Fibroblast of lung (primary cell): Measurements from ENCODE around the gene CD320. TPM values are rescaled to one million over a fixed set of nuclear protein-coding genes. Genes with fewer than 3 reads are reported as not detected.
"Not testable (repeated sequence)": the region's sequence is repeated elsewhere in the genome, so short reads cannot be mapped to it uniquely, and the experiment has no call there.

ENCODE experiments used
- DNase-seq, 2 donors: peaks; one replicate each; pipeline versions ENCODE4 v3.0.0 to v3.0.0-alpha.2; 2010; ENCODE audit warnings: low read depth in 2 of 2
- H2AFZ ChIP-seq: 2 replicates; pipeline ENCODE4 v1.5.1; 2012; ENCODE audit warnings: low read length, control low read depth, inconsistent platforms
- H3K27ac ChIP-seq: 2 replicates; pipeline ENCODE4 v1.5.1; 2011; ENCODE audit warnings: low read length, control low read depth; ENCODE audit not compliant: insufficient read depth
- H3K27me3 ChIP-seq: 2 replicates; pipeline ENCODE4 v1.5.1; 2011; ENCODE audit warnings: mild to moderate bottlenecking, low read length; ENCODE audit not compliant: control insufficient read depth, insufficient read depth
- H3K36me3 ChIP-seq: 2 replicates; pipeline ENCODE4 v1.5.1; 2011; ENCODE audit warnings: low read length; ENCODE audit not compliant: control insufficient read depth, insufficient read depth
- H3K4me1 ChIP-seq: 2 replicates; pipeline ENCODE4 v1.5.1; 2011; ENCODE audit warnings: low read length; ENCODE audit not compliant: control insufficient read depth, insufficient read depth; ENCODE audit errors: extremely low read depth
- H3K4me2 ChIP-seq: 2 replicates; pipeline ENCODE4 v1.5.1; 2011; ENCODE audit warnings: low read length, control low read depth; ENCODE audit not compliant: insufficient read depth; ENCODE audit errors: extremely low read depth
- H3K4me3 ChIP-seq, 4 experiments: fragments of 200-600 bp in 1 of 4; sonication (generic) in 1 of 4; replicated peaks in 1 of 4; 2 replicates each; pipeline ENCODE4 v1.5.1; 2011 to 2016; ENCODE audit warnings: low read length in 4 of 4, low read depth in 3 of 4, mild to moderate bottlenecking in 3 of 4, control low read depth in 2 of 4, inconsistent platforms in 1 of 4, mixed read lengths in 1 of 4; ENCODE audit not compliant: insufficient read depth in 1 of 4; ENCODE audit errors: control extremely low read depth in 1 of 4
- H3K79me2 ChIP-seq: 2 replicates; pipeline ENCODE4 v1.5.1; 2012; ENCODE audit warnings: mild to moderate bottlenecking, low read length, inconsistent platforms; ENCODE audit not compliant: control insufficient read depth, insufficient read depth
- H3K9ac ChIP-seq: 2 replicates; pipeline ENCODE4 v1.5.1; 2011; ENCODE audit warnings: mild to moderate bottlenecking, low read length, control low read depth; ENCODE audit not compliant: insufficient read depth
- H3K9me3 ChIP-seq: 2 replicates; pipeline ENCODE4 v1.5.1; 2012; ENCODE audit warnings: low read depth, low read length; ENCODE audit not compliant: control insufficient read depth, insufficient read depth
- H4K20me1 ChIP-seq: 2 replicates; pipeline ENCODE4 v1.5.1; 2011; ENCODE audit warnings: low read length; ENCODE audit not compliant: control insufficient read depth, insufficient read depth; ENCODE audit errors: extremely low read depth
- EZH2 ChIP-seq: IDR thresholded peaks from 2 replicates; pipeline ENCODE4 v1.5.1; 2012; ENCODE audit warnings: low read length, control low read depth, mild to moderate bottlenecking; ENCODE audit errors: missing control alignments
- polyA plus RNA-seq, 2 donors: library from polyadenylated mRNA; depleted of rRNA in 1 of 2; stranded (reverse) in 1 of 2; unstranded in 1 of 2; fragments of >200 nt; gene quantifications; 2 replicates each; pipeline ENCODE4 v1.2.1, GENCODE V29; 2011 to 2012; ENCODE audit warnings: missing spikeins in 1 of 2
- total RNA-seq: library from RNA; depleted of rRNA; stranded (reverse); fragments of >200 nt; gene quantifications from 2 replicates; pipeline ENCODE4 v1.2.1, GENCODE V29; 2014
- TF ChIP-seq, protein P1 (sequence below), 2 donors: IDR thresholded peaks in 1 of 2; conservative IDR thresholded peaks in 1 of 2; 1 replicate in 1 of 2; 2 replicates in 1 of 2; pipeline ENCODE4 v1.5.1; 2011 to 2012; ENCODE audit warnings: low read length in 2 of 2, control low read depth in 1 of 2, inconsistent platforms in 1 of 2, low read depth in 1 of 2, mild to moderate bottlenecking in 1 of 2

The CD320 gene
- total and polyA plus RNA-seq, 2 donors (not counting 1 experiment from before 2014, with no cell fraction given), result 13.9 to 22.6 TPM

DNA sequence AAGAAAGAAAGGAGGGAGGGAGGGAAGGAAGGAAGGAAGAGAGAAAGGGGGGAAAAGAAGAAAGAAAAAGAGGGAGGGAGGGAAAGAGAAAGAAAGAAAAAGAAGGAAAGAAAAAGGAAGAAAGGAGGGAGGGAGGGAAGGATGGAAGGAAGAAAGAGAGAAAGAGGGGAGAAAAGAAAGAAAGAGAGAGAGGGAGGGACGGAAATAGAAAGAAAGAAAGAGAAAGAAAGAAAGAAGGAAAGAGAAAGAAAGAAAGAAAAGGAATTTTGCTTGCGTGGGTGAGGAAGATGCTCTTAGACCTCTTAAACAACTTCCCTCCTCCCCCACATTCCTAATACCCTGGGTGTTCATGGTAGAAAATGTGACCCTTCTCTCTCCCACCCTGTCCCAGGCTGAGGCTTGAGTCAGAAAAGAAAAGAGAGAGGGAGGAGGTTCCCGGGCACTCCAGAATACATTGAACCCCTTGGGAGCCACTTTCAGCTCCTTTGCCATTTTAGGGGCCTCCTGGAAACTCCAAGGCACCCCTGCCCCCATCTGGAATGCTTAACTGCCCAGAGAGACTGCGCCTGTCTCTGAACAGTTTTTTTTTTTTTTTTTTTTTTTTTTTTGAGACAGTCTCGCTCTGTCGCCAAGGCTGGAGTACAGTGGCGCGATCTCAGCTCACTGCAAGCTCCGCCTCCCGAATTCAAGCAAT lies 44.1 kb upstream of the CD320 start:
- Histone ChIP-seq H4K20me1 (no peaks in the 10 kb centered on the region), H3K4me2 (peak overlapping the region; percentile 1), H3K27ac (no peak overlapping the region), H2AFZ (no peak overlapping the region), H3K4me3 (peak overlapping the region in 1 of 4 experiments; percentile 25), H3K79me2 (no peaks in the 10 kb centered on the region), H3K9ac (no peak overlapping the region), H3K36me3 (no peaks in the 10 kb centered on the region), H3K9me3 (no peaks in the 10 kb centered on the region), H3K4me1 (peaks cover 7% of the 10 kb centered on the region), H3K27me3 (no peaks in the 10 kb centered on the region)
- TF ChIP-seq, protein P1, sequence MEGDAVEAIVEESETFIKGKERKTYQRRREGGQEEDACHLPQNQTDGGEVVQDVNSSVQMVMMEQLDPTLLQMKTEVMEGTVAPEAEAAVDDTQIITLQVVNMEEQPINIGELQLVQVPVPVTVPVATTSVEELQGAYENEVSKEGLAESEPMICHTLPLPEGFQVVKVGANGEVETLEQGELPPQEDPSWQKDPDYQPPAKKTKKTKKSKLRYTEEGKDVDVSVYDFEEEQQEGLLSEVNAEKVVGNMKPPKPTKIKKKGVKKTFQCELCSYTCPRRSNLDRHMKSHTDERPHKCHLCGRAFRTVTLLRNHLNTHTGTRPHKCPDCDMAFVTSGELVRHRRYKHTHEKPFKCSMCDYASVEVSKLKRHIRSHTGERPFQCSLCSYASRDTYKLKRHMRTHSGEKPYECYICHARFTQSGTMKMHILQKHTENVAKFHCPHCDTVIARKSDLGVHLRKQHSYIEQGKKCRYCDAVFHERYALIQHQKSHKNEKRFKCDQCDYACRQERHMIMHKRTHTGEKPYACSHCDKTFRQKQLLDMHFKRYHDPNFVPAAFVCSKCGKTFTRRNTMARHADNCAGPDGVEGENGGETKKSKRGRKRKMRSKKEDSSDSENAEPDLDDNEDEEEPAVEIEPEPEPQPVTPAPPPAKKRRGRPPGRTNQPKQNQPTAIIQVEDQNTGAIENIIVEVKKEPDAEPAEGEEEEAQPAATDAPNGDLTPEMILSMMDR (conservative IDR thresholded peaks at IDR 0.05 in 1 of 2, IDR thresholded peaks at IDR 0.05 in 1 of 2; ENCODE audit: low read depth in 1 of 2, low read length in 2 of 2), result no peak
- TF ChIP-seq EZH2, result no peak
- peak in 1 of 2 donors; percentile 34 for DNase-seq

GRCh38 chr19:8349629-8350372 lies 41.6 kb upstream of the CD320 start:
- H3K4me3 ChIP-seq, H2AFZ ChIP-seq, H3K79me2 ChIP-seq, H3K9ac ChIP-seq, H3K4me1 ChIP-seq, H3K27me3 ChIP-seq, H3K27ac ChIP-seq, DNase-seq, H3K9me3 ChIP-seq, H3K36me3 ChIP-seq, H3K4me2 ChIP-seq, H4K20me1 ChIP-seq: not testable (repeated sequence)

GRCh38 chr19:8343483-8343844 lies 35.3 kb upstream of the CD320 start:
- H3K9me3 ChIP-seq, result no peaks in the 10 kb centered on the region
- H3K4me1 ChIP-seq, result peaks cover 3% of the 10 kb centered on the region
- no peak overlapping the region for H2AFZ ChIP-seq
- H3K27me3 ChIP-seq, result peaks cover 11% of the 10 kb centered on the region
- no peak overlapping the region for H3K4me2 ChIP-seq
- H3K36me3 ChIP-seq, result no peaks in the 10 kb centered on the region
- TF ChIP-seq, protein P1 (conservative IDR thresholded peaks at IDR 0.05 in 1 of 2, IDR thresholded peaks at IDR 0.05 in 1 of 2; ENCODE audit: low read depth in 1 of 2, low read length in 2 of 2), result no peak
- TF ChIP-seq EZH2, result no peak
- no peaks in the 10 kb centered on the region for H4K20me1 ChIP-seq
- no peak for DNase-seq
- no peak overlapping the region for H3K9ac ChIP-seq
- no peak overlapping the region for H3K4me3 ChIP-seq
- H3K27ac ChIP-seq, result no peak overlapping the region
- no peaks in the 10 kb centered on the region for H3K79me2 ChIP-seq
